PC-9 (cell line): ENCODE data around the gene KLHL35.

Source experiments
- CTCF ChIP-seq: fragments of 200-600 bp; sonication (generic); conservative IDR thresholded peaks from 2 replicates; pipeline ENCODE4 v1.6.1; 2017; ENCODE audit warnings: mixed run types, antibody characterized with exemption, mild to moderate bottlenecking, moderate library complexity
- EZH2 ChIP-seq: fragments of 200-600 bp; sonication (generic); IDR thresholded peaks from 2 replicates; pipeline ENCODE4 v1.8.0; 2017; ENCODE audit warnings: antibody characterized with exemption, low read depth

GRCh38 chr11:75425422-75425821, 7.6 kb downstream of the KLHL35 start:
- no peak; the same call in 1 of the 2 replicates for TF ChIP-seq CTCF
- TF ChIP-seq EZH2, result no peak
